ENCODE results near the gene GP1BA.

GP1BA gene

GRCh38 chr17:4947411-4948165 is 15.5 kb downstream of the GP1BA start:
- peaks cover 41 to 55% of the 10 kb centered on the region in 2 donors for H3K36me3 Mint-ChIP-seq
- H3K27me3 Mint-ChIP-seq, result no peaks in the 10 kb centered on the region
- peaks cover 47 to 65% of the 10 kb centered on the region in 2 donors for H3K4me1 Mint-ChIP-seq
- peak overlapping the region; percentile 95 for H3K27ac Mint-ChIP-seq
- ATAC-seq (replicated peaks) (peak; percentile 9 to 15), DNase-seq (peak; percentile 50)
- peak overlapping the region; percentile 86 to 91 for H3K4me3 Mint-ChIP-seq
- H3K9me3 Mint-ChIP-seq, result no peaks in the 10 kb centered on the region

DNA sequence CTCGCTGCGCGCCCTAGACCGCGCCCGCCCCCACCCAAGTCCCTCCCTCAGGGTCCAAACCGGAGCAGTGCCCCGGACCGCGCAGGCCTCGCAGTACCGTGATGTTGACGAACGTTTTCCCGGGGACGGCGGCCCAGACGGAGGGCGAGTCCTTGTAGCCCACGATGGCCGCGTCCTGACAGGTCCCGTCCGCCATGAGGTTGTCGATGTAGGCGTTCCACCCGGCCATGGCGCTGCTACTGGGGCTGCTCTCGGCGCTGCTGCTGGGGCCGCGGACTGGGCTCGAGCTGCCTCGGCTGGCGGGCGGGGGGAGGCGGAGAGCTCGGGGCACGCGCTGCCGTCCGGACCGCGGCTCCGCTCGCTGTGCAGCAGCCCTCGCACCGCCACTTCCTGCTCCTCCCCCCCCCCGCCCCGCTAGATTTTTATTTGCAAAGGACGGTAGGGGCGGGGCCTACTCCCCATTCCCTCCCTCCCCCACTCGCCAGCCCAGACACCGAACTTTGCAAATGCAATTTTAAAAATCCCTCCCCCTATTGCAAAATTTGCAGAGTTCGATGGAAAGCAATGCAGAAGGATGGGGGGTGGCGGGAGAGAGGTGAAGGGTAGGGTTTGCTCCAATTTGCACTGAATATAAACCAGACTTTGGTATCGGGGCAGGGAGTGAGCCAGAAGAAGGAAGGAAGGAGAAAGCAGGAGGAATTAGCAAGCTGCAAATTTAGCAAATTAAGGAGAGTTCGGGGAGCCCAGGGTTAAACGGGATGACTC is 16.3 kb downstream of the GP1BA start, which contains the start of gene PFN1:
TSS of gene PFN1 (minus strand) at position 365 of the 765 bp plus-strand sequence. CDS start at position 229, 136 bp downstream.
- Mint-ChIP-seq H3K27me3 (no peaks in the 10 kb centered on the region), H3K27ac (peak within 1 kb of the TSS; percentile 95), H3K4me1 (peaks cover 41 to 57% of the 10 kb centered on the region in 2 donors), H3K4me3 (peak within 1 kb of the TSS; percentile 86 to 91), H3K36me3 (peaks cover 40 to 52% of the 10 kb centered on the region in 2 donors), H3K9me3 (no peaks in the 10 kb centered on the region)
- DNase-seq (peak; percentile 77), ATAC-seq (replicated peaks) (peak; percentile 25 to 43)

GRCh38 chr17:4948931-4949320 is 16.8 kb downstream of the GP1BA start:
- H3K4me1 Mint-ChIP-seq, result peaks cover 40 to 52% of the 10 kb centered on the region in 2 donors
- H3K4me3 Mint-ChIP-seq, result peak overlapping the region; percentile 86 to 91
- H3K27ac Mint-ChIP-seq, result peak overlapping the region; percentile 95
- H3K36me3 Mint-ChIP-seq, result peaks cover 36 to 54% of the 10 kb centered on the region in 2 donors
- no peaks in the 10 kb centered on the region for H3K27me3 Mint-ChIP-seq
- peak; percentile 82 for DNase-seq
- H3K9me3 Mint-ChIP-seq, result no peaks in the 10 kb centered on the region
- ATAC-seq (replicated peaks), result peak; percentile 54 to 61

DNA sequence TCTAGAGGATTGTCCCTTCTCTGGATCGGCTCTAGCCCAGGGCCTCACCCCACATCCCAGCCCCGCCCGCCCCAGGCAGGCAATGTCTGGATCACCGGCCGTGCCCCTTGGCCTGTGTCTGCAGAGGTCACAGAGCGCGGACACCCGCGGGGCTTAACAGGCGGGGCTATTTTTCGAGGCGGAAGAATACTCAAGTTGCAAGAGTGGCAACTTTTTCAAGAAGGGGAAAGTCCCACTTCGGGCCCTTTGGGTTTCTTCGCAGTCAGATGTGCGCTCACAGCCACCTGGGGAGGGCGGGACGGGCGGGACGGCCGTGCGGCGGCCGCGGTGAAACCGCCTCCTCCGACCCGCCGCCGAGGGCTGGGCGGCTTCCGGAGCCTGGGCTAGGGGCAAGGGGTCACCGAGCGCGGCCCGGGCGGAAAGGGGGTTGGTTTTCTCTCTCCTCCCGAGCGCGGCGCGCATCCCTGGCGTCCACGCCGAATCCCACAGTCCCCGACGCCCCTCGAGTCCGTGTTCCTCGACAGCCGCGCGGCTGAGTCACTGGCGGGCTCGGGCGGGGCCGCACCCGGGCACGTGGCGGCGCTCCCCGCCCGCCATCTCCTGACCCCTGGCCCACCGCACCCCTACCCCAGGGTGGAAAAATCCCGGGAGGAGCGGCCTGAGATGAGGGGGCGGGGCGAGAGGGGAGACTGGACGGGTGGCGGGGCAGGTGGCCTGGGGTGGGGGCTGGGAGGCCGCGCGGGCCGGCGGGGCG is 17.4 kb downstream of the GP1BA start:
- peak; percentile 44 to 51 for ATAC-seq (replicated peaks)
- H3K4me3 Mint-ChIP-seq, result peak overlapping the region; percentile 86 to 91
- peak overlapping the region; percentile 94 for H3K27ac Mint-ChIP-seq
- no peaks in the 10 kb centered on the region for H3K27me3 Mint-ChIP-seq
- no peaks in the 10 kb centered on the region for H3K9me3 Mint-ChIP-seq
- peaks cover 32 to 50% of the 10 kb centered on the region in 2 donors for H3K36me3 Mint-ChIP-seq
- H3K4me1 Mint-ChIP-seq, result peaks cover 35 to 46% of the 10 kb centered on the region in 2 donors
- DNase-seq, result peak; percentile 86

GRCh38 chr17:4950075-4950745 is 18.1 kb downstream of the GP1BA start:
- Mint-ChIP-seq H3K4me3 (peak overlapping the region; percentile 86 to 91), H3K27ac (peak overlapping the region; percentile 97), H3K27me3 (no peaks in the 10 kb centered on the region), H3K36me3 (peaks cover 25 to 43% of the 10 kb centered on the region in 2 donors), H3K4me1 (peaks cover 27 to 39% of the 10 kb centered on the region in 2 donors), H3K9me3 (no peaks in the 10 kb centered on the region)
- peak; percentile 6 to 20 for ATAC-seq (replicated peaks)
- DNase-seq, result no peak

GRCh38 chr17:4950746-4951204 is 18.7 kb downstream of the GP1BA start, which contains the start of gene ENO3:
TSS of gene ENO3 (plus strand) at chr17:4951119. CDS start at chr17:4951830, 711 bp downstream.
- no peak for ATAC-seq (replicated peaks)
- peaks cover 22 to 33% of the 10 kb centered on the region in 2 donors for H3K4me1 Mint-ChIP-seq
- no peaks in the 10 kb centered on the region for H3K27me3 Mint-ChIP-seq
- H3K9me3 Mint-ChIP-seq, result no peaks in the 10 kb centered on the region
- peak within 1 kb of the TSS; percentile 97 for H3K27ac Mint-ChIP-seq
- no peak for DNase-seq
- peaks cover 20 to 41% of the 10 kb centered on the region in 2 donors for H3K36me3 Mint-ChIP-seq
- peak within 1 kb of the TSS; percentile 86 to 91 for H3K4me3 Mint-ChIP-seq

DNA sequence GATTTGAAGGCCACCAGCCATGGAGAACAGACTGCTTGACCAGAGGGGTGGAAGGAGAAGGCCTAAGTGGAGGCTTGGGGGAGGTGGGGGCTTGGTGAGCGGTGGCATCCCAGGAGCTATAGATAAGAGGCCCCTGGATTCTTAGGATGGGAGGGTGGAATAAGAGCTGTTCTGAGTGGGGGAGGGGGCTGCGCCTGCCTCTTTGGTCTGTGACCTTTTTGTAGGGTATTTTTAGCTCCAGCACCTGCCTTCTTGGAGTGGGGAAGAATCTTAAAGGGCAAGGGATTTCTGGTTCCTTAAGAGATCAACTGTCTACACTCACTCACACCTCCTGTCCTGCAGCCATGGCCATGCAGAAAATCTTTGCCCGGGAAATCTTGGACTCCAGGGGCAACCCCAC is 19.4 kb downstream of the GP1BA start:
- H3K27ac Mint-ChIP-seq, result peak overlapping the region; percentile 97
- H3K4me1 Mint-ChIP-seq, result peaks cover 18 to 32% of the 10 kb centered on the region in 2 donors
- no peaks in the 10 kb centered on the region for H3K9me3 Mint-ChIP-seq
- DNase-seq, result no peak
- peak overlapping the region; percentile 86 to 91 for H3K4me3 Mint-ChIP-seq
- H3K36me3 Mint-ChIP-seq, result peaks cover 21 to 42% of the 10 kb centered on the region in 2 donors
- H3K27me3 Mint-ChIP-seq, result no peaks in the 10 kb centered on the region
- no peak for ATAC-seq (replicated peaks)

GRCh38 chr17:4953451-4953961 is 21.4 kb downstream of the GP1BA start:
- peaks cover 20 to 40% of the 10 kb centered on the region in 2 donors for H3K36me3 Mint-ChIP-seq
- H3K27ac Mint-ChIP-seq, result no peak overlapping the region
- no peaks in the 10 kb centered on the region for H3K9me3 Mint-ChIP-seq
- H3K4me3 Mint-ChIP-seq, result no peak overlapping the region
- DNase-seq (no peak), ATAC-seq (replicated peaks) (no peak)
- H3K27me3 Mint-ChIP-seq, result no peaks in the 10 kb centered on the region
- peaks cover 22 to 39% of the 10 kb centered on the region in 2 donors for H3K4me1 Mint-ChIP-seq

- DNase-seq, result no peak
- no peak overlapping the region for H3K27ac Mint-ChIP-seq
- H3K36me3 Mint-ChIP-seq, result peaks cover 32 to 52% of the 10 kb centered on the region in 2 donors
- H3K27me3 Mint-ChIP-seq, result no peaks in the 10 kb centered on the region
- ATAC-seq (replicated peaks), result no peak
- no peak overlapping the region for H3K4me3 Mint-ChIP-seq
- H3K9me3 Mint-ChIP-seq, result no peaks in the 10 kb centered on the region
- peaks cover 22 to 38% of the 10 kb centered on the region in 2 donors for H3K4me1 Mint-ChIP-seq
Observed at GRCh38 chr17:4955091-4955490, 23.0 kb downstream of the GP1BA start.

DNA sequence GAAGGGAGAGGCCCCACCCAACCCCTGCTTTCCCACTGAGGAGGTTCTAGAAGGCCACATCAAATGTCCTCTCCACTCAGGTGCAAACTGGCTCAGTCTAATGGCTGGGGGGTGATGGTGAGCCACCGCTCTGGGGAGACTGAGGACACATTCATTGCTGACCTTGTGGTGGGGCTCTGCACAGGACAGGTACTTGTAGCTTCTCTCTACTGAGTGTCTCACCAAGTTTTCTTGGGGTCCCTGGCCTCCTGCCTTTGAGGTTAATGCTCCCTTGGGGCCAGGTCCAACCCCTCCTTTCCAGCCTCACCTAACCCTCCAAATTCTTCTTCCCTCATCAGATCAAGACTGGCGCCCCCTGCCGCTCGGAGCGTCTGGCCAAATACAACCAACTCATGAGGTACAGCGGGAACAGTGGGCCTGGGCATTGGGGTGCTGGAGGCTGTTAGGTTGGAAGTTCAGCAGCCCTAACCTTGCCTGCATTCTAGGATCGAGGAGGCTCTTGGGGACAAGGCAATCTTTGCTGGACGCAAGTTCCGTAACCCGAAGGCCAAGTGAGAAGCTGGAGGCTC is 24.5 kb downstream of the GP1BA start:
- no peak for DNase-seq
- H3K4me1 Mint-ChIP-seq, result peaks cover 8 to 23% of the 10 kb centered on the region in 2 donors
- H3K9me3 Mint-ChIP-seq, result no peaks in the 10 kb centered on the region
- H3K27ac Mint-ChIP-seq, result no peak overlapping the region
- ATAC-seq (replicated peaks), result no peak
- H3K4me3 Mint-ChIP-seq, result no peak overlapping the region
- H3K27me3 Mint-ChIP-seq, result no peaks in the 10 kb centered on the region
- peaks cover 39 to 52% of the 10 kb centered on the region in 2 donors for H3K36me3 Mint-ChIP-seq

- DNase-seq (no peak), ATAC-seq (replicated peaks) (peak in 1 of 2 donors; percentile 31)
- Mint-ChIP-seq H3K9me3 (no peaks in the 10 kb centered on the region), H3K27me3 (no peaks in the 10 kb centered on the region), H3K4me3 (no peak overlapping the region), H3K27ac (no peak overlapping the region), H3K4me1 (peaks cover 5 to 18% of the 10 kb centered on the region in 2 donors), H3K36me3 (peaks cover 37 to 51% of the 10 kb centered on the region in 2 donors)
Observed at GRCh38 chr17:4958102-4958501, 26.0 kb downstream of the GP1BA start.

GRCh38 chr17:4959261-4959965 is 27.3 kb downstream of the GP1BA start:
- DNase-seq, result no peak
- ATAC-seq (replicated peaks), result no peak
- H3K27ac Mint-ChIP-seq, result no peak overlapping the region
- H3K9me3 Mint-ChIP-seq, result no peaks in the 10 kb centered on the region
- H3K4me1 Mint-ChIP-seq, result peaks cover 6 to 18% of the 10 kb centered on the region in 2 donors
- peaks cover 37 to 46% of the 10 kb centered on the region in 2 donors for H3K36me3 Mint-ChIP-seq
- no peak overlapping the region for H3K4me3 Mint-ChIP-seq
- no peaks in the 10 kb centered on the region for H3K27me3 Mint-ChIP-seq
